Measurements from ENCODE around the gene NUDT17. TPM values are rescaled to one million over a fixed set of nuclear protein-coding genes. Genes with fewer than 3 reads are reported as not detected.

NUDT17 gene
- total RNA-seq, 3 donors from 2014 or later (not counting 1 experiment from before 2014, with no cell fraction given): 3.3 to 4.9 (median 3.4) TPM

DNA sequence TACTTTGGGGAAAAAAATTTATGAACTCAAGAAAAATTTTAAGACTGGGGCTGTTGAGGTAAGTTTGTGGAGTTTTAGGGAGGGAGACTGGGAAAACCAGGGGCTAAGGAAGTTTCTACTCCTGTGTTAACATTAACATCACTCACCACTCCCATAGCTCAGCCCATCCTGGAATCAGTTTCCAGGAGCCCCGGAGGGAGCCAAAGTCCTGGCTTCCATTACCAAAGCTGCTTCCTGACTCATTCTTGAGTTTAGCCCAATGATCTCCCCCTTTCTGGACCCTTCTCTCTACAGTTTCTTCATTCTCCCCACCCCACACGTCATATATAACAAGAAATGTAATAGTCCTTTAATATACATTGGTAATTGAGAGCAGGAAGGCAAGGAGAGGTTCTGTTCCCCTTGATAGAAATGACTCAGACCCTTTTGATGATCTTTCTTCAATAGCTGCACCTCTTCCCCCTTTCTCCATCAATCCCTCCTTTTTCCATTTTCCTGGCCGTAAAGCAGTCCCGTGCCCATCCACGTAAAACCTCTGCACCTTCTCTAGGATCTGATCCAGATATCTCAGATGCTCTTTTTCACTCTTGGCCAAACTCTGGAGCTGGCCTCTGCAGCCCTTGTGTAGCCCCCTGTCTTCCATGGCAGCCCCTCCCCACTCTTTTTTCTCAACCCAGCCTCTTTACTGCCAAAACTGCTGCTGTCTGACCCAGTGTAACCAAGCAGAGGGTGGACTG, 18.0 kb downstream of the NUDT17 start:
- peaks cover 0 to 11% of the 10 kb centered on the region in 2 donors for H3K27me3 Mint-ChIP-seq (ENCODE audit: low read depth in 2 of 2)
- H3K27ac Mint-ChIP-seq: no peak overlapping the region
- peaks cover under 1 to 14% of the 10 kb centered on the region in 2 donors for H3K4me1 Mint-ChIP-seq
- ATAC-seq: no peak
- no peak overlapping the region for H3K4me3 Mint-ChIP-seq
- 96% methylated on average over 4 of the region's 5 CpGs for WGBS (ENCODE audit: insufficient coverage)
- TF ChIP-seq, protein P1, sequence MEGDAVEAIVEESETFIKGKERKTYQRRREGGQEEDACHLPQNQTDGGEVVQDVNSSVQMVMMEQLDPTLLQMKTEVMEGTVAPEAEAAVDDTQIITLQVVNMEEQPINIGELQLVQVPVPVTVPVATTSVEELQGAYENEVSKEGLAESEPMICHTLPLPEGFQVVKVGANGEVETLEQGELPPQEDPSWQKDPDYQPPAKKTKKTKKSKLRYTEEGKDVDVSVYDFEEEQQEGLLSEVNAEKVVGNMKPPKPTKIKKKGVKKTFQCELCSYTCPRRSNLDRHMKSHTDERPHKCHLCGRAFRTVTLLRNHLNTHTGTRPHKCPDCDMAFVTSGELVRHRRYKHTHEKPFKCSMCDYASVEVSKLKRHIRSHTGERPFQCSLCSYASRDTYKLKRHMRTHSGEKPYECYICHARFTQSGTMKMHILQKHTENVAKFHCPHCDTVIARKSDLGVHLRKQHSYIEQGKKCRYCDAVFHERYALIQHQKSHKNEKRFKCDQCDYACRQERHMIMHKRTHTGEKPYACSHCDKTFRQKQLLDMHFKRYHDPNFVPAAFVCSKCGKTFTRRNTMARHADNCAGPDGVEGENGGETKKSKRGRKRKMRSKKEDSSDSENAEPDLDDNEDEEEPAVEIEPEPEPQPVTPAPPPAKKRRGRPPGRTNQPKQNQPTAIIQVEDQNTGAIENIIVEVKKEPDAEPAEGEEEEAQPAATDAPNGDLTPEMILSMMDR (IDR thresholded peaks at IDR 0.05): no peak
- no peaks in the 10 kb centered on the region for H3K36me3 Mint-ChIP-seq
- H3K4me3 ChIP-seq (ENCODE audit: low read length): no peak overlapping the region
- no peak for DNase-seq
- peaks cover 5% of the 10 kb centered on the region for H3K4me1 ChIP-seq (ENCODE audit: control insufficient read depth, insufficient read depth, low read length)
- H3K9me3 Mint-ChIP-seq: no peaks in the 10 kb centered on the region
- H3K27ac ChIP-seq (ENCODE audit: low read length): no peak overlapping the region
- no peaks in the 10 kb centered on the region for H3K9me3 ChIP-seq (ENCODE audit: control insufficient read depth, insufficient read depth, low read length)
- intact Hi-C loops (cut with micrococcal nuclease): no loop called here
- H3K36me3 ChIP-seq (ENCODE audit: control insufficient read depth, insufficient read depth, low read length): no peaks in the 10 kb centered on the region
- no peaks in the 10 kb centered on the region for H3K27me3 ChIP-seq (ENCODE audit: control insufficient read depth, insufficient read depth, low read length)

DNA sequence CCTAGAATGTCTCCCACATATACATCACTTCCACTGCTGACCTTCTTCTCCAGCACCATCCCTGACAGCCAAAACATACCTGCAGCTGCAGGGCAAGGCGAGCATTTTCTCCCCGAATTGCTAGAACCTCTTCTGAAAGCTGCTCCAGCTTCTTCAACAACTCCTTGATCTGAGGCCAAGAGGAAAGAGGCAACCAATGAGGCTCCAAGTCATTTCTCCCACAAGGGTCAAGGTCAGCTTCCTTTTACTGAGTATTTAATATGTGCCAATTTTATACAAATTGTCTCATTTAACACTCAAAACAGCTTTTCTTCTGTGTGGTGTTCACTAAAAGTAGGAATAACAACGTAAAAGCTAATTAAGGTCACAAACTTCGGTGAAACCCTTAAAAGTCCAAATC, 22.8 kb downstream of the NUDT17 start:
- 96% methylated on average over 4 of the region's 4 CpGs for WGBS (ENCODE audit: insufficient coverage)
- peaks cover 13 to 18% of the 10 kb centered on the region in 2 donors for H3K4me1 Mint-ChIP-seq
- H3K36me3 Mint-ChIP-seq: no peaks in the 10 kb centered on the region
- peaks cover 6 to 24% of the 10 kb centered on the region in 2 donors for H3K27me3 Mint-ChIP-seq (ENCODE audit: low read depth in 2 of 2)
- no peaks in the 10 kb centered on the region for H3K9me3 Mint-ChIP-seq
- H3K27ac Mint-ChIP-seq: no peak overlapping the region
- TF ChIP-seq, protein P1 (IDR thresholded peaks at IDR 0.05): no peak
- ATAC-seq: no peak
- no peak overlapping the region for H3K4me3 ChIP-seq (ENCODE audit: low read length)
- H3K9me3 ChIP-seq (ENCODE audit: control insufficient read depth, insufficient read depth, low read length): no peaks in the 10 kb centered on the region
- intact Hi-C loops (cut with micrococcal nuclease): no loop called here
- peaks cover 15% of the 10 kb centered on the region for H3K4me1 ChIP-seq (ENCODE audit: control insufficient read depth, insufficient read depth, low read length)
- no peak overlapping the region for H3K27ac ChIP-seq (ENCODE audit: low read length)
- H3K27me3 ChIP-seq (ENCODE audit: control insufficient read depth, insufficient read depth, low read length): no peaks in the 10 kb centered on the region
- no peak overlapping the region for H3K4me3 Mint-ChIP-seq
- H3K36me3 ChIP-seq (ENCODE audit: control insufficient read depth, insufficient read depth, low read length): no peaks in the 10 kb centered on the region
- no peak for DNase-seq

DNA sequence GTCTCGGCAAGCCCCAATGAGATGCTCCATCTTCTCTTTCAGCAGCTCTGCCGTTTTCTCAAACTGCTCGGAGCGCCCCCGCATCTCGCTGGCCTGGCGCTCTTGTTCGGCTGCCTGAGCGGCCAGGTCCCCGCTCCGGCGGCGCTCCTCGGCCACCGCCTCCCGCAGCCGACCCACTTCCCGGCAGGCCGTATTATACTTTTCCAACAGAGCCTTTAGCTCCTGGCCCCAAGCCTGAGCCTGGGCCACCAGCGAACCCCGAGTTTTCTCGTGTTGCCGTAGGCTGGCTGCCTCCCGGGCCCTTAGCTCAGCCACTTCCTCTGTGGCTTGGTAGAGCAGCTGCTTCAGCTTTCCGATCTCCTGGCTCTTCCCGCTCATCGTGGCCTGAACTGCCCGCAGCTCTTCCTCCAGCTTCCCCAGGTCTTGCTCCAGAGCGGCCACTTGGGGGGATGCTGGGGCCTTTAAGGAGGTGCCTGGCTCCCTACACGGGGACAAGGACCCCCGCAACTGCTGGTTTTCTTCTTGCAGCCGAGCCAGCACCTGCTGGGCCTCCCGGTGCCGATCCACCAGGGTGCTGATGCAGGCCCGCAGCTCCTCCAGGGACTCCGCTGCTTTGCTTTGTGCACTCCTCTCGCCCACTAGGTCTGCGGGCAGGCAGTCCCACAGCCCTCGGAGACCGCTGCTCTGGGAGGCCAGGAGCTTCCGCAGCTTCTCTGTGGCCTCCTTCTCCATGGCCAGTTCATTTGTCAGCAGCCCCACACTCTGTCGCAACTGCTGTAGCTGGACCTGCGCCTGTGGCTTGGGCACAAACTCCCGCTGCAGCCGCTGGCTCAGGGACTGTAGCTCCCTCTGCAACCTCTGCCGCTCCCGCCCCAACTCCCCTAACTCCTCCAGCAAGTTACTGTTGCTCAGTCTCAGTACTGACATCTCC, 26.8 kb downstream of the NUDT17 start:
- Mint-ChIP-seq H3K27ac (peak overlapping the region; percentile 69 to 86), H3K27me3 (ENCODE audit: low read depth in 2 of 2) (peaks cover 17 to 24% of the 10 kb centered on the region in 2 donors), H3K36me3 (no peaks in the 10 kb centered on the region), H3K9me3 (no peaks in the 10 kb centered on the region), H3K4me1 (peaks cover 13 to 18% of the 10 kb centered on the region in 2 donors), H3K4me3 (peak overlapping the region; percentile 84)
- peak; percentile 25 to 63 for DNase-seq
- Histone ChIP-seq H3K4me3 (ENCODE audit: low read length) (peak overlapping the region; percentile 15), H3K27me3 (ENCODE audit: control insufficient read depth, insufficient read depth, low read length) (peaks cover 3% of the 10 kb centered on the region), H3K4me1 (ENCODE audit: control insufficient read depth, insufficient read depth, low read length) (peaks cover 15% of the 10 kb centered on the region), H3K9me3 (ENCODE audit: control insufficient read depth, insufficient read depth, low read length) (no peaks in the 10 kb centered on the region), H3K27ac (ENCODE audit: low read length) (no peak overlapping the region), H3K36me3 (ENCODE audit: control insufficient read depth, insufficient read depth, low read length) (no peaks in the 10 kb centered on the region)
- peak; percentile 69 to 84 (median 81) for ATAC-seq
- intact Hi-C loops (cut with micrococcal nuclease): no loop called here
- TF ChIP-seq, protein P1 (IDR thresholded peaks at IDR 0.05): no peak
- 30% methylated on average over 47 of the region's 47 CpGs for WGBS (ENCODE audit: insufficient coverage)
